ENCODE data around the gene COL28A1.
"Not testable (repeated sequence)": the region's sequence is repeated elsewhere in the genome, so short reads cannot be mapped to it uniquely, and the experiment has no call there.

COL28A1 gene

DNA sequence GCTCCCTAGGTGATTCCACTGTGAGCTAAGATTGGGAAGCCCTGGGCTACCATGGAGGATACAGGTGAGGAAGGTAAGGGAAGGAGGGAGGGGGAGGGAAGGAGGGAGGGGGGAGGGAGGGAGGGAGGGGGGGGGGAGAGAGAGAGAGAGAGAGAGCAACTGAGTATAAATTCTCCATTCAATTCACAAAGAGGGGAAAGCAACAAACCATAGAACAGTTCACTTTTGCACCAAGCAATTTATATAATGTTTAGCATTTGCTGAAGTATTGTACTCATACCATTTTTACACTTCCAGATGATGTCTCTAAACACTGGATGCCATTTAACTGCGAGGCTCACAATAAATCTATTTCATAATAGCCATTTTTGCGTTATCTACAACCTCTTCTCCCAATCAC lies 118.3 kb downstream of the COL28A1 start:
- DNase-seq (ENCODE audit: low read depth in 2 of 2) = no peak

DNA sequence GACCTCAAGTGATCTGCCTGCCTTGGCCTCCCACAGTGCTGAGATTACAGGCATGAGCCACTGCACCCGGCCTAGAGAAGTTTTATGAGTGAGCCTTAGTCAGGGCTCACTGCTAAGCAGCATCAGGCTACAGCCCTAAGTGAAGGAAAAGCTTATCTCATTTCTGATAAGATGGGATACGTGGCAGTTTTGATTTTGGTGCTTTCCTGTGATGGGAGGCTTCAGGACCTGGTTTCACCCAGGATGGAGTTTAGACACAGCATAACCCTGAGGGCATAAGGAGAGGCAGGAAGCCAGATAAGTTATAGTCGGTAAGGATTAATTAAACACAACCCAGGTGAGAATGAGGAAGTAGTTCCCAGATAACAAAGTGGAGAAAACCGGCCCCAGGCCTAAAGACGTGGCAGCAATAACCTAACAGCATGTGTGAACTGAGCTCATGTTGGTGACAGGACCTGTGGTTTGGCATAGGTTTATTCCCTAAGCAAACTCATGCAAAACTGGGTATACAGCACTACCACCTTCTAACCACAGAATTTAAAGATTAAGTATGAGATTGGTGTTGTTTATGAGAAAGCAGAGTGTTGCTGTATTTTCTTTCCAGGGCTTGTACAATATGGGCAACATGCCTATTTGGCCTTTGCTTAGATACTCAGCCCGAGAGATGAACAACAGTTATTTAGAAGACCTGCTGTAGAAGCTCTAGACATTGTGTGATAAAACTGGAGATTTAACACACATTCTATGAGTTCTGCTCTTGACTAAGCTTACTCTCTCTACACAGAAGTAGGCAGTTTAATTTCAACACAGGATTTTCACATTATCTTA lies 119.4 kb downstream of the COL28A1 start:
- no peak for DNase-seq (ENCODE audit: low read depth in 2 of 2)

DNA sequence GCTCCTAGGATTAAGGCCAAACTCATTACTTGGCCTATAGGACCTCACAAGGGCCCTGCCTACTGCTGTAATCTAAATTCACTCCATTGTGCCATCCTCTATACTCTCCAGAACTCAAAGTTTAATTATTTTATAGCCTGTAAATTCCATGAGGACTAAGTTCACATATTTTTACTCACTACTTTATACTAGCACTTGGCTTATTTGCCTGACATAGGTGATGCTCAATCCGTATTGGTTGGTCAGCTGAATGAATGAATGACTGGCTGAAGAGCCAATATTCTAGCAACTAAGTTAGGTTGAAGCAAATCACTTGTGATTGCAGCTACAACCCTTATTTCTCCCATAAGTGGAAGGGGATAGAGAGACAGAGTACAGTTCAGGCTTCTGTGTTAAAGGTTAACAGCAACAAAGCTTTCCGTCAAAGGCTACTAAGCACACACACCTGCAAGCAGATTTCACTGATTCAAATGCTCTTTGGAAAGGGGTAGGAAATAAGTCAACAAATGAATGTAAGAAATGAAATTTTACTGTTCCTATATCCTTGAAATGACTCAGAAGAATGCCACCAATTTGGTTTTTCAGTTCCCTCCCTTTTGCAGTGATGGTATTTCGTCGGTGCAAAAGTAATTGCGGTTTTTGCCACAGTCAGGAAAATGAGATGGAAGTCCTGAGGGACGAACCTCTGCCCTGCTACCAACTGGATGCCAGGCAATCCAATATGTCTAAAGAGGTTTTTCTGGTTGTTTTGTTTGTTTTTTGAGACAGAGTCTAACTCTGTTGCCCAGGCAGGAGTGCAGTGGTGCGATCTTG lies 120.7 kb downstream of the COL28A1 start:
- no peak for DNase-seq (ENCODE audit: low read depth in 2 of 2)

GRCh38 chr7:7408001-7408770 lies 127.5 kb downstream of the COL28A1 start:
- DNase-seq (ENCODE audit: low read depth in 2 of 2) = no peak

DNA sequence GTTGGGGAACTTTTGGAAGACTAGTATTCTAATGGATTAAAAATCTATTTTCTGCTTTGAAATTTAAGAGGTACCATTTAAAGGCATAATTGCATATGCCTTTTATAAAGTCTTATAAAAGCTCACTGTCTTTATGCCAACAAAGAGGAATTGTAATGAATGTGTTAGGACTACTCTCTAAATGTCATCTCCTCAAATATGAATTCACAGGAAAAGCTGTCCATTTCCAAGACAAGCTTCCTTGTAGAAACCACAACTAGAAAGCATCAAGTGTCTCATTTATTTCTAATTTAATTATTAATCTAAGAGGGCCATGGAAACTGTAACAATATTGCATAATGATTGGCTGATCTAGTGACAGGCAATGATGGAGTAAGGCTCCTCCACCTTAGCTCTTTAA lies 130.2 kb downstream of the COL28A1 start:
- no peak for DNase-seq (ENCODE audit: low read depth in 2 of 2)

DNA sequence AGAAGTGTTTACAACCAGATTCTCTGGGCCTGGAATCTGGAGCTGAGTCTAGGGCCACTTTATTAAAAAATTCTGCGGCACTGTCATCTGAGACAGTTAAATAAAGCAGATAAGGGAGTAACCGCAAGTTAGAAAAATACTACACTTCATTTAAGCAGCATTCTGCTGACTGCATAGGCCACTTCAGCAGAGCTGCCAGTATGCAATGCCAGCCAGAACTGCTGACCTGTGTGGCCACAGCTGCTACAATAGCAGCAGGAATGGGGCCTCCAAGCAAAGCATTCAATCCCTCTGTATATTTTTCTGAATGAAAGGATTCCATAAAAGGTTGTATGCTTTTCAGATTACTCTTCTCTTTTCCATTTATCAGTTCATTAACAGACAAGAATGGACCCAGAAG lies 136.0 kb downstream of the COL28A1 start:
- no peak for DNase-seq (ENCODE audit: low read depth in 2 of 2)

DNA sequence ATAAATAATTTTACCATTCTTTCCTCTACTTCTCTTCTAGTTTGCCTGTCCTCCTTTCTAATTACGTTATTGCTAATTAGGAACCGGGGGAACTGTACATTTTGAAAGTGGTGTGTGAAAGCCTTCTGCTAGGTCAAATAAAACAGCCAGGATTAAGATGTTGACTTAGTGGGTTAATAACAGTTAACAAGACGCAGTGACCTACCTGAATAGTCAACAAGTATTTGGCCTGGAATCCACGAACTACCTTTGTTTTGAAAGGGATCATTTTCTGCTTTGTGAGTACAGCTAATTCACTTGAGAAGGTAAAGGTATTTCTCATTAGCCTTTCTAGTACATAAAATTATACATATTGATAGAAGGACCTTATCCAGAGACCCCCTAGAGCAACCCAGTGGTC lies 139.9 kb downstream of the COL28A1 start:
- DNase-seq (ENCODE audit: low read depth in 2 of 2) = no peak

- not testable (repeated sequence) for DNase-seq (ENCODE audit: low read depth in 2 of 2)
These were observed 147.5 kb downstream of the COL28A1 start for GRCh38 chr7:7388164-7388563.

DNA sequence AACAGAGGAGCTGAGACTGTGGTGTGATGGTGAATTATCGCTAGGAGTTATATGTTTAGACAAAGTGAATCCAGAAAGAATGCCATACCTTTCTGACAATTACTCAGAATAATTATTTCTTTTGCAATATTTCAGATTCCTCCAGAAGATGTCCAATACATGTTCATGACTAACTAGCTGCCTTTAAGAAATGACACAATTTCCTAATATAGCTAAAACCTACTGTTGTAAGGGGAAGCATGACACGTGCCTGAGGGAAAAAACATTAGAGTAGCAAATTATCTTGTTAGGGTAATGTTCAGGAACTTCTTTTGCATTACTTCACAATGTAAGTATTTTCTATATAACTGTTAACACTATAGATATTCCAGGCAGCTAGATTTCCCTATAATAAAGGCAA lies 150.3 kb downstream of the COL28A1 start:
- DNase-seq (ENCODE audit: low read depth in 2 of 2) = no peak

GRCh38 chr7:7384228-7384627 lies 151.4 kb downstream of the COL28A1 start:
- no peak for DNase-seq (ENCODE audit: low read depth in 2 of 2)

- no peak for DNase-seq (ENCODE audit: low read depth in 2 of 2)
These were observed 160.1 kb downstream of the COL28A1 start for GRCh38 chr7:7375538-7375937.

GRCh38 chr7:7370076-7370475 lies 165.6 kb downstream of the COL28A1 start:
- no peak for DNase-seq (ENCODE audit: low read depth in 2 of 2)

DNA sequence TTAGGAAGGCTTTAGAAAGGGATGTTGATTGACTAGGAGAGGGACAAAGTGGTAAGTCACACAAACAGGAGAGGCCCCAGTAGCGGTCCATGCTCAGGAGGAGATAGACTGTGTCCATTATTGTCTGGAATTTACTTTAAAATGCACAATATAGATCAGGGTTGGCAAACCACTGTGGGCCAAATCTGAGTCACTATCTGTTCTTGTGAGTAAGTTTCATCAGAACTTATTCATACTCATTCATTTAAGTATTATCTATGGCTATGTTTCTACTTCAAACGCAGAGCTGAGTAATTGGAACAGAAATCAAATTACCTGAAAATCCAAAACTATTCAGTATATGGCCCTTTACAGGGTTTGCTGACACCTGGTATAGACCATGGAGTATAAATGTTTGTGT lies 166.5 kb downstream of the COL28A1 start:
- DNase-seq (ENCODE audit: low read depth in 2 of 2) = no peak

- DNase-seq (ENCODE audit: low read depth in 2 of 2) = no peak
These were observed 181.0 kb downstream of the COL28A1 start for GRCh38 chr7:7354674-7355073.

- DNase-seq (ENCODE audit: low read depth in 2 of 2) = no peak
These were observed 182.8 kb downstream of the COL28A1 start for GRCh38 chr7:7352845-7353244.

GRCh38 chr7:7351832-7352231 lies 183.8 kb downstream of the COL28A1 start:
- DNase-seq (ENCODE audit: low read depth in 2 of 2) = no peak

DNA sequence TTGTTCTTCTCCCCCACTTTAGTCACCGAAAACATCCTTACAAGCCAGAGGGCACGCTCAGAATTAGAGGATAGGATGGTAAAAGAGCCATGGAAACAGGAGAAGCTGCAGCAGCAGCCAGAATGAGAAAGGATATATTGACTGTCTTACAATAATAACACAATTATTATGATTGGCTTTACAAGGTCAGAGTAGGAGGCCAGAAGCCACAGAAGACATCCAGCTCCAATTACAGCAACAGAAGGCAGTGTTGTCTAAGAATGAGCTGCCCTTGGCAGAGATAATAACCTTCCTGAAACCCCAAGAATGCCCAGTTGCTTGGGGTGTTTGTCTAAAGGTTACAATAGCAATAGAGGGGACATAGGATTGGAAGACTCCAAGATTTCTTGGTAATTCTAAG lies 184.5 kb downstream of the COL28A1 start:
- no peak for DNase-seq (ENCODE audit: low read depth in 2 of 2)

DNA sequence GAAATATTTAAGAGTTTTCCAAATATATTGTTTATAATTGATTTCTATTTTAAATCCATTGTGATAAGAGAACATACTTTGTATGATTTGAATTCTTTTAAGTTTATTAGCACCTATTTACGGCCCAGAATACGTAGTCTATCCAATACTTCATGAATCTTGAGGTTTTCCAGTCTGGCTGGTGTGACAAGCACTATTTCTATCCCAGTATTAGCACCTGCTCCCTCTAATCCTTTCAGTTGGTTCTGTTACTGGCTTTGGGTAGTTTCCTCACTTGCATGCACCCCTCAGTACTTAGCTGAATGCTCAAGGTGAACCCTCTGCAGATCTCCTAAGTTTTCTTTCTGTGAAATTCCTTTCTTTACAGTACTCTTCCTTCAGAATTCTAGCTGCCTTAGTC lies 186.5 kb downstream of the COL28A1 start:
- DNase-seq (ENCODE audit: low read depth in 2 of 2) = no peak

DNA sequence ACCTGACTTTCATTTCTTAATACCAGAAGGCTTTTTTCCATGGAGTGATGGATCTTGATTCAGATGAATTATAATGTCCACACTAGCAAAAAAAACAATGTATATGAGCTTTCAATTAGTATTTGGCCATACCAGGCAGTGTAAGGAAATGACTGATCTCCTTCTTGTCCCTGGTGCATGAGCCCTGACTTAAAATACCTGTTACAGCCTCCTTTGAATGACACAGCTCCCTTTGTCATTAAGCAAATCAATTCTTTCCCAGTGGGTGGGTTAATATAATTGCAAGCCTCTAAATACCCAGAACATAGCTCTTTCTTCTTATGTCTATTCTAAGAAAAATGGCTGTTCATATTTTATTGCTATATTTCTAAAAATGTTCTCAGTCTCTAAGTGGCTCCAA lies 188.6 kb downstream of the COL28A1 start:
- DNase-seq (ENCODE audit: low read depth in 2 of 2) = no peak

DNA sequence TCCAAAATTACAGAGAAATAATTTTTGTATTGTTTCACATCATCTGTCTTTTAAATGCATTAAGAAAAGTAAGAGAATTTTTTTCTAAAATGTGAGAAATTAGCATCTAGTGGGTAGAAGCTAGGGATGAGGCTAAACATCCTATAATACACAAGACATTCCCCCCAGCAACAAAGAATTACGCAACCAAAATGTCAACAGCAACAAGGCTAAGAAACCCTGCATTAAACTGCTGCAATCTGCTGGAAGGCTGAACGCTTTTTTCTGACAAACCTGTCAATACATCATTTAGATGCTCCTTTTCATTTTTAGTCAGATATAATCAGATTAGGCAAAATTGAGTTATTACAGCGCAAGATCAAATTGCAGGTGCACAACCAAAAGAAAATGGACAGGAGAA lies 191.1 kb downstream of the COL28A1 start:
- DNase-seq (ENCODE audit: low read depth in 2 of 2) = no peak

GRCh38 chr7:7335909-7336308 lies 199.8 kb downstream of the COL28A1 start:
- no peak for DNase-seq (ENCODE audit: low read depth in 2 of 2)

DNA sequence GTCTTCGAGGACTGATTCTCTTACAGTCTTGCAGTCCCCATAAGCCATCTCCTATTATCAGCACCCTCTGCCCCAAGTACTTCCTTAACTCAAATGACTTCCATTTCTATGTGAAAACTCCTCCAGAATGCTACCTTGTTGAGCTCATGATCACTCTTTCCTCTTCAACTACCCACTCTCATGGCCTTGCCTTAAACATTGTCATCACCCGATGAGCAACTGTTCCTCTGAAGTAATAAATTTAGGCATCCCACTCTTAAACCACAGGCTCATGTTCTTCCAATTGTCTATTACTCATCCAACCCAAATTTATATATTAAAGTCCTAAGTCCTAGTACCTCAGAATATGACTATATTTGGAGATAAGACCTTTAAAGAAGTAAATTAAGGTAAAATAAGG lies 200.5 kb downstream of the COL28A1 start:
- DNase-seq (ENCODE audit: low read depth in 2 of 2) = no peak

Data from stimulated activated CD8-positive, alpha-beta memory T cell treated with anti-CD3 and anti-CD28 coated beads, Interleukin-2, amount 100 ng/mL, for 48 hours (primary cell).